Esophagus squamous epithelium (tissue), 5 donors: ENCODE results near the gene ZMYND11. TPM values are rescaled to one million over a fixed set of nuclear protein-coding genes. Genes with fewer than 3 reads are reported as not detected.
A peak's percentile ranks its signal among the peaks of the same experiment; 100 is the strongest.

Source experiments
- DNase-seq: peaks from one replicate; lab custom pipeline; 2025; lab: John Stamatoyannopoulos, UW
- H3K27ac ChIP-seq, 4 donors: fragments of 200-600 bp; sonication (generic); one replicate each; pipeline ENCODE4 v1.5.1; 2016 to 2019; ENCODE audit warnings: mild to moderate bottlenecking in 1 of 4
- H3K27me3 ChIP-seq, 4 donors: fragments of 200-600 bp; sonication (generic); 1 replicate in 3 of 4; 2 replicates in 1 of 4; pipeline versions ENCODE4 v1.5.1 to v1.6.0; 2017 to 2021; ENCODE audit warnings: antibody characterized with exemption in 1 of 4
- H3K36me3 ChIP-seq, 3 donors: fragments of 200-600 bp; sonication (generic); one replicate each; pipeline ENCODE4 v1.5.1; 2016 to 2019
- H3K4me1 ChIP-seq, 3 donors: fragments of 200-600 bp; sonication (generic); one replicate each; pipeline ENCODE4 v1.5.1; 2017 to 2019
- H3K4me3 ChIP-seq, 4 donors: fragments of 200-600 bp; sonication (generic); 1 replicate in 3 of 4; 2 replicates in 1 of 4; pipeline ENCODE4 v1.5.1; 2016 to 2019; ENCODE audit warnings: mild to moderate bottlenecking in 2 of 4, moderate library complexity in 1 of 4
- H3K9me3 ChIP-seq, 3 donors: fragments of 200-600 bp; sonication (generic); one replicate each; pipeline ENCODE4 v1.5.1; 2016 to 2019
- POLR2A ChIP-seq, 4 donors: fragments of 450-650 bp; IDR thresholded peaks; one replicate each; pipeline ENCODE4 v1.6.1; 2017; ENCODE audit warnings: antibody characterized with exemption in 4 of 4, mild to moderate bottlenecking in 4 of 4, moderate library complexity in 3 of 4
- WGBS, 2 donors: methylation state at CpG; one replicate each; pipeline ENCODE4 v1.1.5; 2018; 5-methylcytosine and 5-hydroxymethylcytosine counted together
- intact Hi-C: fragments of 100-400 bp; cut with DNase I; formaldehyde crosslinking; loops from one replicate; pipeline ENCODE4 v1.15.0; 2022
- total RNA-seq, 4 donors: library from RNA; depleted of rRNA; stranded (reverse); fragments of >200 nt; gene quantifications; one replicate each; pipeline ENCODE4 v1.1.0, GENCODE V29; 2016
- TF ChIP-seq, protein P1 (sequence below), 6 experiments: fragments of 450-650 bp in 4 of 6; fragments of 200-600 bp in 2 of 6; sonication (generic) in 2 of 6; IDR thresholded peaks; one replicate each; pipeline ENCODE4 v1.5.1; 2016 to 2019; ENCODE audit warnings: antibody characterized with exemption in 6 of 6, mild to moderate bottlenecking in 4 of 6, moderate library complexity in 4 of 6
- donor health status: DM: yes; HTN: yes; CAD: no.

ZMYND11 gene
- total RNA-seq, 4 donors from 2014 or later, result 22.9 to 67.9 (median 32.2) TPM

DNA sequence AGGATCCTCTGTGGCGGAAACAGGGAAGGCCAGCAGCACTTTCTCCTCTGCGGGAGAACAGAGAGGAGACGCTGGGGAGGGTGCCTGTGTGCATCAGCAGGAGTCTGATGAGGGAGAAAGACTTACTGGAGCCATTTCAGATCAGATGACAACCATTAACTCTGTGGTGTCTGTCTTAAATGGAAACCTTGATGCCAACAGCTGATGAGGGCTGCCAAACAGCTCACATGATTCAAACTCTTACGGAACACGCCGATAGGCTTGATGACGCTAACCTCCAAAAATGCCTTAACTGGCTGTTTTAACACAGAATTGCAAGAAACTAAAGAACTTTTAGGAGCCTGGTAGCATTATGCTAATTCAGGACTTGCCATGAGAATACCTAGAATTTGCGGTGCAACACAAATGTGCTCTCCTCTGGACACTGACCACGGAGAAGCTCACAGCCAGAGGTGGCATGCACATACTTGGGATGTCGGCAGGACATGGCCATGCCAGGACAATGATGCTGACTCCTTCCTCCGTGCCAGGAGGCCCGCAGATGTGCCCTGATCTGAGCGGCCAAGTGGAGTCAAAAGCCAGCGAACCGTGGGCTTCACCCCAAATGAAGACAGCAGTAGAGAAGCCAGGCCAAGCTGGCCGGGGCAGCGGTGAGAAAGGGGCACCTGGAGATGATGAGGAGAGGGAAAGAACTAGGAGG is 154.9 kb downstream of the ZMYND11 start:
- Histone ChIP-seq H3K4me1 (no peaks in the 10 kb centered on the region), H3K9me3 (no peaks in the 10 kb centered on the region), H3K4me3 (no peak overlapping the region), H3K36me3 (peaks cover 0 to 66% (median 0%) of the 10 kb centered on the region in 3 donors), H3K27me3 (no peaks in the 10 kb centered on the region), H3K27ac (no peak overlapping the region)
- intact Hi-C loops, result no loop called here
- TF ChIP-seq, protein P1, sequence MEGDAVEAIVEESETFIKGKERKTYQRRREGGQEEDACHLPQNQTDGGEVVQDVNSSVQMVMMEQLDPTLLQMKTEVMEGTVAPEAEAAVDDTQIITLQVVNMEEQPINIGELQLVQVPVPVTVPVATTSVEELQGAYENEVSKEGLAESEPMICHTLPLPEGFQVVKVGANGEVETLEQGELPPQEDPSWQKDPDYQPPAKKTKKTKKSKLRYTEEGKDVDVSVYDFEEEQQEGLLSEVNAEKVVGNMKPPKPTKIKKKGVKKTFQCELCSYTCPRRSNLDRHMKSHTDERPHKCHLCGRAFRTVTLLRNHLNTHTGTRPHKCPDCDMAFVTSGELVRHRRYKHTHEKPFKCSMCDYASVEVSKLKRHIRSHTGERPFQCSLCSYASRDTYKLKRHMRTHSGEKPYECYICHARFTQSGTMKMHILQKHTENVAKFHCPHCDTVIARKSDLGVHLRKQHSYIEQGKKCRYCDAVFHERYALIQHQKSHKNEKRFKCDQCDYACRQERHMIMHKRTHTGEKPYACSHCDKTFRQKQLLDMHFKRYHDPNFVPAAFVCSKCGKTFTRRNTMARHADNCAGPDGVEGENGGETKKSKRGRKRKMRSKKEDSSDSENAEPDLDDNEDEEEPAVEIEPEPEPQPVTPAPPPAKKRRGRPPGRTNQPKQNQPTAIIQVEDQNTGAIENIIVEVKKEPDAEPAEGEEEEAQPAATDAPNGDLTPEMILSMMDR (IDR thresholded peaks at IDR 0.05), result no peak
- no peak for TF ChIP-seq POLR2A (IDR thresholded peaks at IDR 0.05)
- 91 to 98% methylated on average over 7 to 11 of the region's 17 CpGs for WGBS, 2 donors
- DNase-seq, result no peak

DNA sequence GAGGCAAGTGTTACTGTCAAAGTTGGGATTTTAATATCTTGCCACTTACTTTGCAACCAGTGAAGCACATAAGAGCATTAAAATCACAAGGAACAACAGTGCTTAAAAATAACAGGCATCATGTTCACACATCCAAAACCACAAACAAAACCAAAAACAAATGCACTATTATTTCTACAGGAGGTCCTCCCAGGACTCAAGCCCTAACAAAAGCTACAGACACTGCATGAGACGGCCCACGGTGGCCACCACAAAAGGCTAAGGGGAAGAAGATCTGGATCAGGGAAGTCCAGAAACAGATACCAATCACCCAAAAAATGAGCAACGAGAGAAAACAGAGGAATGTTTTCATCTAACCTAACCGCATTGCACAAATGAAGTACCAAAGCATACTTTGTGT is 158.4 kb downstream of the ZMYND11 start:
- TF ChIP-seq, protein P1 (IDR thresholded peaks at IDR 0.05), result no peak
- no peak for TF ChIP-seq POLR2A (IDR thresholded peaks at IDR 0.05)
- intact Hi-C loops, result no loop called here
- H3K27me3 ChIP-seq, result no peaks in the 10 kb centered on the region
- H3K4me1 ChIP-seq, result peaks cover 0 to 13% (median 0%) of the 10 kb centered on the region in 3 donors
- no peak overlapping the region for H3K4me3 ChIP-seq
- H3K36me3 ChIP-seq, result peaks cover 0 to 36% (median 0%) of the 10 kb centered on the region in 3 donors
- no peaks in the 10 kb centered on the region for H3K9me3 ChIP-seq
- H3K27ac ChIP-seq, result no peak overlapping the region
- no peak for DNase-seq
- 80 to 82% methylated on average over 4 of the region's 4 CpGs for WGBS, 2 donors

DNA sequence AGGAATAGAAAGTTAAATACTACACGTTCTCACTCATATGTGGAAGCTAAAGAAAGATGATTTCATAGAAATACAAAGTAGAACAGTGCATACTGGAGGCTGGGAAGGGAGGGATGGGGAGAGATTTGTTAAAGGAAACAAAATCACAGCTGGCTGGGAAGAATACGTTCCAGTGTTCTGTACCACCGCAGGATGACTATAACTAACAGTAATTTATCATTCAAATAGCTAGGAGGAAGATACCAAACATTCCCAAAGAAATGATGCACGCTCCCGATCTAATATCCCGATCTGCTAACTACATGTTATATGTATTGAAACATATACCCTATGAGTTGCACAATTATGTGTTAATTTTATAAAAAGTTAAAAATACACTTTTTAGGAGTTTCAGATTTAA is 162.3 kb downstream of the ZMYND11 start:
- TF ChIP-seq POLR2A (IDR thresholded peaks at IDR 0.05), result no peak
- TF ChIP-seq, protein P1 (IDR thresholded peaks at IDR 0.05), result no peak
- intact Hi-C loops, result no loop called here
- H3K9me3 ChIP-seq, result no peaks in the 10 kb centered on the region
- H3K27ac ChIP-seq, result peak overlapping the region in 3 of 4 donors; percentile 7 to 59 (median 52)
- peaks cover 0 to 13% (median 0%) of the 10 kb centered on the region in 3 donors for H3K4me1 ChIP-seq
- H3K4me3 ChIP-seq, result peak overlapping the region in 1 of 4 donors; percentile 3
- no peak for DNase-seq
- WGBS, 2 donors, result 58 to 63% methylated on average over 6 of the region's 6 CpGs
- peaks cover 0 to 4% (median 0%) of the 10 kb centered on the region in 3 donors for H3K36me3 ChIP-seq
- no peaks in the 10 kb centered on the region for H3K27me3 ChIP-seq

DNA sequence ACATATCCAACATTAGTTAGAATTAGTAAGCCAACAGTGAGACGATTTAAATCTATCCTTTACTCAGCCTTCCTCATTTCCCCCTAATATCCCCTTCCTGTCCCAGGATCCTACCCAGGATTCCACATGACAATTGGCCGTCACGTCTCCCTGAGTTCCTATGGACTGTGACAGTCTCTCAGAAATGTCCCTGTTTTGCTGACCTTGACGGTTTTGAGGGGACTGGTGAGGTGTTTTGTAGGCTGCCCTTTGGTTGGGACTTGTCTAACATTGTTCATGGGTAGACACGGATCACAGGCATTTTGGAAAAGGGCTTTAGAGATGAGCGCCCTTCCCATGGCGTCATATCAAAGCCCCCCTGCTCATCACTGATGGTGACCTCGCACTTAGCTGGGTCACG is 162.8 kb downstream of the ZMYND11 start:
- no peaks in the 10 kb centered on the region for H3K9me3 ChIP-seq
- TF ChIP-seq, protein P1 (IDR thresholded peaks at IDR 0.05), result no peak
- no peak for TF ChIP-seq POLR2A (IDR thresholded peaks at IDR 0.05)
- DNase-seq, result no peak
- peaks cover 0 to 4% (median 0%) of the 10 kb centered on the region in 3 donors for H3K36me3 ChIP-seq
- no peak overlapping the region for H3K4me3 ChIP-seq
- peaks cover 0 to 13% (median 0%) of the 10 kb centered on the region in 3 donors for H3K4me1 ChIP-seq
- H3K27ac ChIP-seq, result peak overlapping the region in 2 of 4 donors; percentile 52 to 59
- 76 to 82% methylated on average over 5 to 9 of the region's 9 CpGs for WGBS, 2 donors
- no peaks in the 10 kb centered on the region for H3K27me3 ChIP-seq
- intact Hi-C loops, result no loop called here

DNA sequence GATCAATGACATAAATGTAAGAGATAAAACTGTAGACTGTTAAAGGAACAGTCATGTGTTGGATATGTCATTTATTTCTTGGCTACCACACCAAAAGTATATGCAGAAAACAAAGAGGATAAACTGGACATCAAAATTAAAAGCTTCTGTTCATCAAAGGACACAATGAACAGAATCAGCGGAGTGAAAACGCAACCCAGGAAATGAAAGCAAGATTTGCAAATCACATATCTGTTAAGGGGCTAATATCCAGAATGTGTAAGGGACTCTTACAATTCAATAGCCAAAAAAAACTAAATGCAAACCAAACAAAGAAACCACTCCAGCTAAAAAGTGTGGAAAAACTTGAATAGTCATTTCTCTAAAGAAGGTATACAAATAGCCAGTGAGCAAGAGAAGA is 164.3 kb downstream of the ZMYND11 start:
- Histone ChIP-seq H3K4me1 (peaks cover 0 to 13% (median 0%) of the 10 kb centered on the region in 3 donors), H3K36me3 (peaks cover 0 to 4% (median 0%) of the 10 kb centered on the region in 3 donors), H3K4me3 (no peak overlapping the region), H3K27ac (no peak overlapping the region), H3K9me3 (no peaks in the 10 kb centered on the region), H3K27me3 (no peaks in the 10 kb centered on the region)
- DNase-seq, result no peak
- intact Hi-C loops, result no loop called here
- TF ChIP-seq, protein P1 (IDR thresholded peaks at IDR 0.05), result no peak
- TF ChIP-seq POLR2A (IDR thresholded peaks at IDR 0.05), result no peak
- 84 to 90% methylated on average over 2 of the region's 2 CpGs for WGBS, 2 donors
